Psoas muscle (tissue), 8 donors: ENCODE measurements around the gene MREG. TPM values are rescaled to one million over a fixed set of nuclear protein-coding genes. Genes with fewer than 3 reads are reported as not detected.

Experiments
- ATAC-seq, 4 donors: fragments of 200-7000 bp; cut with Tn5 transposase; one replicate each; pipeline ENCODE4 v1.9.1; 2020; ENCODE audit warnings: moderate library complexity in 3 of 4, mild to moderate bottlenecking in 2 of 4
- DNase-seq, 2 donors: peaks; one replicate each; pipeline ENCODE4 v3.0.0-alpha.2; 2020
- H3K27ac ChIP-seq: fragments of 200-600 bp; one replicate; pipeline ENCODE4 v1.8.0; 2022
- H3K27me3 ChIP-seq, 3 donors: fragments of 200-600 bp in 1 of 3; one replicate each; pipeline versions ENCODE4 v1.6.1 to v1.8.0; 2013 to 2022; ENCODE audit warnings: low read length in 2 of 3, mild to moderate bottlenecking in 2 of 3, moderate library complexity in 1 of 3; ENCODE audit not compliant: insufficient read depth in 3 of 3
- H3K36me3 ChIP-seq, 2 donors: fragments of 200-600 bp in 1 of 2; one replicate each; pipeline versions ENCODE4 v1.6.1 to v1.8.0; 2013 to 2022; ENCODE audit warnings: low read depth in 1 of 2, mild to moderate bottlenecking in 1 of 2, moderate library complexity in 1 of 2; ENCODE audit not compliant: insufficient read depth in 1 of 2
- H3K4me1 ChIP-seq: fragments of 200-600 bp; one replicate; pipeline ENCODE4 v1.8.0; 2022
- H3K4me3 ChIP-seq: fragments of 200-600 bp; one replicate; pipeline ENCODE4 v1.8.0; 2022; ENCODE audit warnings: mild to moderate bottlenecking
- H3K9me3 ChIP-seq: fragments of 200-600 bp; one replicate; pipeline ENCODE4 v1.8.0; 2022
- WGBS, 3 donors: extraction: QIAGEN DNeasy Blood & Tissue Kit; methylation state at CpG; one replicate each; pipeline versions ENCODE4 v1.1.6 to v1.1.7; 2013; 5-methylcytosine and 5-hydroxymethylcytosine counted together
- intact Hi-C, 2 donors: fragments of 100-400 bp; cut with DNase I; formaldehyde crosslinking; loops; one replicate each; pipeline versions ENCODE4 v1.11.0 to v1.14.2; 2022
- polyA plus RNA-seq, 3 donors: library from polyadenylated mRNA; stranded (reverse); fragments of 200-250 nt; gene quantifications; one replicate each; pipeline ENCODE4 v1.2.3, GENCODE V29; 2013
- total RNA-seq, 4 donors: library from RNA; stranded (reverse); fragmentation: NEBNext Ultra II Directional in 2 of 4; extraction: Animal tissue kit (Norgen Biotek cat#: 25700) in 2 of 4; gene quantifications; one replicate each; pipeline versions ENCODE4 v1.2.1 to v1.2.4, GENCODE V29; 2021 to 2023
- TF ChIP-seq, protein P1 (sequence below): fragments of 200-600 bp; IDR thresholded peaks from one replicate; pipeline ENCODE4 v1.8.0; 2022; ENCODE audit warnings: antibody characterized with exemption
- donor health status: healthy with polysubstance abuse.
- donor health status: DM: no; HTN: no; CAD: no; lungs with moderate emphysema.
- donor health status: Bipolar disorder and iron deficiency.
- donor health status: healthy.
- donor health status: DM: yes; HTN: yes; CAD: no.
- donor health status: DM: no; HTN: no; CAD: no.
- donor health status: DM: no; HTN: no; CAD: no.
- donor health status: DM: yes; HTN: yes; CAD: no.

The MREG gene
- total and polyA plus RNA-seq, 7 donors: 0.24 to 6.8 (median 0.37) TPM

GRCh38 chr2:215951558-215951957, 61.8 kb downstream of the MREG start:
- Histone ChIP-seq H3K4me1 (no peaks in the 10 kb centered on the region), H3K36me3 (peaks cover 0 to 2% of the 10 kb centered on the region in 2 donors), H3K27ac (no peak overlapping the region), H3K9me3 (no peaks in the 10 kb centered on the region), H3K27me3 (no peaks in the 10 kb centered on the region), H3K4me3 (no peak overlapping the region)
- WGBS, 3 donors: 69 to 83% (median 70%) methylated on average over 3 of the region's 3 CpGs
- DNase-seq (no peak), ATAC-seq (no peak)
- TF ChIP-seq, protein P1, sequence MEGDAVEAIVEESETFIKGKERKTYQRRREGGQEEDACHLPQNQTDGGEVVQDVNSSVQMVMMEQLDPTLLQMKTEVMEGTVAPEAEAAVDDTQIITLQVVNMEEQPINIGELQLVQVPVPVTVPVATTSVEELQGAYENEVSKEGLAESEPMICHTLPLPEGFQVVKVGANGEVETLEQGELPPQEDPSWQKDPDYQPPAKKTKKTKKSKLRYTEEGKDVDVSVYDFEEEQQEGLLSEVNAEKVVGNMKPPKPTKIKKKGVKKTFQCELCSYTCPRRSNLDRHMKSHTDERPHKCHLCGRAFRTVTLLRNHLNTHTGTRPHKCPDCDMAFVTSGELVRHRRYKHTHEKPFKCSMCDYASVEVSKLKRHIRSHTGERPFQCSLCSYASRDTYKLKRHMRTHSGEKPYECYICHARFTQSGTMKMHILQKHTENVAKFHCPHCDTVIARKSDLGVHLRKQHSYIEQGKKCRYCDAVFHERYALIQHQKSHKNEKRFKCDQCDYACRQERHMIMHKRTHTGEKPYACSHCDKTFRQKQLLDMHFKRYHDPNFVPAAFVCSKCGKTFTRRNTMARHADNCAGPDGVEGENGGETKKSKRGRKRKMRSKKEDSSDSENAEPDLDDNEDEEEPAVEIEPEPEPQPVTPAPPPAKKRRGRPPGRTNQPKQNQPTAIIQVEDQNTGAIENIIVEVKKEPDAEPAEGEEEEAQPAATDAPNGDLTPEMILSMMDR: no peak
- intact Hi-C loops: loop anchor here in 1 of 2 donors (2.0 kb wide), 1 partner anchor 71 kb away; no protein-coding TSS in a partner anchor

- no peak for ATAC-seq
- no peaks in the 10 kb centered on the region for H3K4me1 ChIP-seq
- 66 to 73% (median 66%) methylated on average over 3 of the region's 3 CpGs for WGBS, 3 donors
Measured at GRCh38 chr2:215949991-215950404, 63.4 kb downstream of the MREG start.

DNA sequence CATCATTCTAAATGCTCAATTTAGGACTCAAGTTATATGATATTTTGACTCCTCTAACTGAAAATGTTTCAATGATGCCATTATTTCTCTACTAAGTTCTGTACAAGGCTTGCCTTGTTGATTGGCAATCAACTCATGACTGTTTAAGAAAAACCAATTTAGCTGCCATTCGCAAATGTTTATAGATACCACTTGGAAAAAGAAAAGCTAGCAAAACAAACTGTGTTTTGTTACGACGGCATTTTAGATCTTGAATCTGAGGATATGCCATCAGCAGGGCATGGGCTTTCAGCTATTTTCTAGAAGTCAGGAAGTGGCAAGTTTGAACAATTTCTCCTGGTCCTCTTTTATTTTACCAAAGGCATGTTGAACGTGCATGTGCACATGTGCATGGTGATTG, 65.3 kb downstream of the MREG start:
- H3K27me3 ChIP-seq: no peaks in the 10 kb centered on the region
- 88 to 91% (median 91%) methylated on average over 4 of the region's 4 CpGs for WGBS, 3 donors
- no peak overlapping the region for H3K4me3 ChIP-seq
- DNase-seq (no peak), ATAC-seq (no peak)
- no peaks in the 10 kb centered on the region for H3K9me3 ChIP-seq
- intact Hi-C loops: no loop called here
- peaks cover 0 to 4% of the 10 kb centered on the region in 2 donors for H3K36me3 ChIP-seq
- no peak overlapping the region for H3K27ac ChIP-seq
- no peaks in the 10 kb centered on the region for H3K4me1 ChIP-seq
- TF ChIP-seq, protein P1: no peak

More at GRCh38 chr2:215949991-215950404, 63.4 kb downstream of the MREG start:
- no peak for DNase-seq
- TF ChIP-seq, protein P1: peak; percentile 48
- Histone ChIP-seq H3K27ac (no peak overlapping the region), H3K9me3 (no peaks in the 10 kb centered on the region), H3K27me3 (no peaks in the 10 kb centered on the region), H3K4me3 (no peak overlapping the region), H3K36me3 (peaks cover 0 to 4% of the 10 kb centered on the region in 2 donors)
- intact Hi-C loops: loop anchor here in 1 of 2 donors (2.0 kb wide), 1 partner anchor 73 kb away; no protein-coding TSS in a partner anchor

DNA sequence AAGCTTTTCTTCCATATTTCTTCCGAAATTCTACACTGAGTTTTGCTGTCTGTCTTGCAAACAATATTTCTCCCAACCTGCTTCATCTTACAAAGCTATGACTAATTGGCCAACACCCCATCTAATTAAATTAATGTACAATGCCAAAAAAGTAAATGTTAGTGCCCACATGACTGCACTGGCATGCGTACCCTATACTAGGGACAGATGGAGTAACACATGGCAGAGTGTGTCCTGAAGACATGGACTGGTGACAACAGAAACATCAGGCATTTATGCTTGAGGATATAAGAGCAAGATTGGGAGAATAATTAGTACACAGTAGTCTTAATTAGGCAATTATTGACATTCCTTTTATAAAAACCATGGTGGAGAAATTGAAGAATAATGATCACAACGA, 66.8 kb downstream of the MREG start:
- H3K27me3 ChIP-seq: no peaks in the 10 kb centered on the region
- H3K4me3 ChIP-seq: no peak overlapping the region
- no peaks in the 10 kb centered on the region for H3K4me1 ChIP-seq
- ATAC-seq (no peak), DNase-seq (no peak)
- intact Hi-C loops: no loop called here
- H3K36me3 ChIP-seq: peaks cover 0 to 4% of the 10 kb centered on the region in 2 donors
- TF ChIP-seq, protein P1: no peak
- WGBS, 3 donors: 29 to 82% (median 30%) methylated on average over 3 of the region's 3 CpGs
- no peak overlapping the region for H3K27ac ChIP-seq
- no peaks in the 10 kb centered on the region for H3K9me3 ChIP-seq

DNA sequence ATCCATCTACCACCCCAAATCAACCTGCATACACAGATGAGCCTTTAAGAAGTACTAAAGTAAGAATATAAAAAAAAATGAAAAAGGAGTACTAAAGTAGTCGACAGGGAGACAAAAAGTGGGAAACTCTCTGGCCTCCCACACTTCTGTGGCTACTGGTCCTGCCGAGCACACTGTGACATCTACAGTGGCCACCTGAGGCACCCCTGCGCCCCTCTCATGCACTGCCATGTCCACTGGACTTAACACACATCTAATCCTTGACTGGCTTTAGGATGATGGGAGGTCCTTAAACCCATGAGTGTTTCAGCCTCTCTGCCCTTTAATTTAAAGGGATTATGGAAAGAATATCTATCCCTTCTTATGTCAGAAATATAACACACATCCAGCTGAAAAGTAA, 71.2 kb downstream of the MREG start:
- peaks cover 0 to 4% of the 10 kb centered on the region in 2 donors for H3K36me3 ChIP-seq
- H3K9me3 ChIP-seq: no peaks in the 10 kb centered on the region
- 87 to 94% (median 88%) methylated on average over 3 of the region's 3 CpGs for WGBS, 3 donors
- H3K27me3 ChIP-seq: no peaks in the 10 kb centered on the region
- TF ChIP-seq, protein P1: no peak
- no peak overlapping the region for H3K27ac ChIP-seq
- DNase-seq (no peak), ATAC-seq (no peak)
- no peak overlapping the region for H3K4me3 ChIP-seq
- H3K4me1 ChIP-seq: no peaks in the 10 kb centered on the region
- intact Hi-C loops: no loop called here
